AG10803 (cell line): ENCODE results near the gene NCAPH2.

Experiments
- DNase-seq: peaks from one replicate; pipeline ENCODE4 v3.0.0; 2010; ENCODE audit warnings: low read depth
- H3K4me3 ChIP-seq: 2 replicates; pipeline ENCODE4 v1.5.1; 2011; ENCODE audit warnings: mild to moderate bottlenecking, low read length, control low read depth
- CTCF ChIP-seq: conservative IDR thresholded peaks from 2 replicates; pipeline ENCODE4 v1.5.1; 2011; ENCODE audit warnings: mild to moderate bottlenecking, low read length, control low read depth, inconsistent platforms

NCAPH2 gene

GRCh38 chr22:50528682-50529415, 20.8 kb downstream of the NCAPH2 start:
- DNase-seq, result no peak
- H3K4me3 ChIP-seq, result peak overlapping the region; percentile 66
- no peak for TF ChIP-seq CTCF

GRCh38 chr22:50529416-50529896, 21.4 kb downstream of the NCAPH2 start:
- H3K4me3 ChIP-seq, result peak overlapping the region; percentile 66
- no peak for DNase-seq

GRCh38 chr22:50529897-50530579, 22.0 kb downstream of the NCAPH2 start, which contains the start of gene TYMP:
TYMP (minus strand) TSS chr22:50530012; CDS start chr22:50529709, 303 bp downstream.
- no peak for TF ChIP-seq CTCF
- DNase-seq, result peak; percentile 83
- H3K4me3 ChIP-seq, result peak within 1 kb of the TSS; percentile 66

More at GRCh38 chr22:50529416-50529896, 21.4 kb downstream of the NCAPH2 start:
- no peak for TF ChIP-seq CTCF

GRCh38 chr22:50530580-50530876, 22.5 kb downstream of the NCAPH2 start:
- peak overlapping the region; percentile 66 for H3K4me3 ChIP-seq
- TF ChIP-seq CTCF, result no peak
- no peak for DNase-seq

GRCh38 chr22:50530877-50531545, 23.0 kb downstream of the NCAPH2 start:
- H3K4me3 ChIP-seq, result peak overlapping the region; percentile 66
- TF ChIP-seq CTCF, result no peak
- DNase-seq, result peak; percentile 82

GRCh38 chr22:50531546-50531961, 23.5 kb downstream of the NCAPH2 start:
- DNase-seq, result peak; percentile 41
- H3K4me3 ChIP-seq, result peak overlapping the region; percentile 66
- TF ChIP-seq CTCF, result no peak
